HepG2 (cell line): ENCODE data around the gene CTNNBIP1.

ENCODE experiments used
- AHR ChIP-seq: IDR thresholded peaks from 2 replicates; pipeline ENCODE4 v1.6.1; 2018; ENCODE audit warnings: missing genetic modification reagents, missing compliant biosample characterization
- CEBPB ChIP-seq: IDR thresholded peaks from 2 replicates; pipeline ENCODE4 v1.6.1; 2011; ENCODE audit warnings: low read depth, low read length, improper control_type of control experiment, borderline replicate concordance
- DNMT1 ChIP-seq: sonication (generic); formaldehyde crosslinking; IDR thresholded peaks from 2 replicates; pipeline ENCODE4 v1.5.1; 2020; ENCODE audit warnings: mild to moderate bottlenecking, missing genetic modification reagents
- ELF3 ChIP-seq: IDR thresholded peaks from 2 replicates; pipeline ENCODE4 v1.6.1; 2016; ENCODE audit warnings: missing genetic modification reagents, missing compliant biosample characterization
- ELF4 ChIP-seq: sonication (generic); formaldehyde crosslinking; IDR thresholded peaks from 2 replicates; pipeline ENCODE4 v1.5.0; 2020; ENCODE audit warnings: missing genetic modification reagents, mild to moderate bottlenecking, moderate library complexity, borderline replicate concordance
- EZH2 ChIP-seq: conservative IDR thresholded peaks from 2 replicates; pipeline ENCODE4 v1.6.1; 2012; ENCODE audit warnings: mild to moderate bottlenecking, low read depth, low read length, moderate library complexity
- GMEB1 ChIP-seq: sonication (generic); formaldehyde crosslinking; IDR thresholded peaks from 2 replicates; pipeline ENCODE4 v1.5.1; 2020; ENCODE audit warnings: missing genetic modification reagents, mild to moderate bottlenecking, borderline replicate concordance
- JUND ChIP-seq: sonication (generic); formaldehyde crosslinking; IDR thresholded peaks from 2 replicates; pipeline ENCODE4 v1.8.0; 2022; ENCODE audit warnings: mild to moderate bottlenecking, missing genetic modification reagents
- SMARCE1 ChIP-seq: fragments of 450-650 bp; IDR thresholded peaks from 2 replicates; pipeline ENCODE4 v1.6.1; 2017; ENCODE audit warnings: borderline replicate concordance
- TP53 ChIP-seq: sonication (generic); formaldehyde crosslinking; conservative IDR thresholded peaks from 2 replicates; pipeline ENCODE4 v1.4.0; 2020; ENCODE audit warnings: missing genetic modification reagents
- XBP1 ChIP-seq: sonication (generic); formaldehyde crosslinking; IDR thresholded peaks from 2 replicates; pipeline ENCODE4 v1.5.0; 2020; ENCODE audit warnings: missing genetic modification reagents
- TF ChIP-seq, protein P1 (sequence below): sonication (generic); formaldehyde crosslinking; IDR thresholded peaks from 2 replicates; pipeline ENCODE4 v1.5.0; 2020; ENCODE audit warnings: mild to moderate bottlenecking, missing genetic modification reagents, moderate library complexity

- TF ChIP-seq JUND (CRISPR knock-in tag), result no peak
- TF ChIP-seq DNMT1 (CRISPR knock-in tag), result no peak
- no peak for TF ChIP-seq ELF3 (CRISPR knock-in tag)
- TF ChIP-seq TP53 (CRISPR knock-in tag), result no peak
- TF ChIP-seq, protein P1, sequence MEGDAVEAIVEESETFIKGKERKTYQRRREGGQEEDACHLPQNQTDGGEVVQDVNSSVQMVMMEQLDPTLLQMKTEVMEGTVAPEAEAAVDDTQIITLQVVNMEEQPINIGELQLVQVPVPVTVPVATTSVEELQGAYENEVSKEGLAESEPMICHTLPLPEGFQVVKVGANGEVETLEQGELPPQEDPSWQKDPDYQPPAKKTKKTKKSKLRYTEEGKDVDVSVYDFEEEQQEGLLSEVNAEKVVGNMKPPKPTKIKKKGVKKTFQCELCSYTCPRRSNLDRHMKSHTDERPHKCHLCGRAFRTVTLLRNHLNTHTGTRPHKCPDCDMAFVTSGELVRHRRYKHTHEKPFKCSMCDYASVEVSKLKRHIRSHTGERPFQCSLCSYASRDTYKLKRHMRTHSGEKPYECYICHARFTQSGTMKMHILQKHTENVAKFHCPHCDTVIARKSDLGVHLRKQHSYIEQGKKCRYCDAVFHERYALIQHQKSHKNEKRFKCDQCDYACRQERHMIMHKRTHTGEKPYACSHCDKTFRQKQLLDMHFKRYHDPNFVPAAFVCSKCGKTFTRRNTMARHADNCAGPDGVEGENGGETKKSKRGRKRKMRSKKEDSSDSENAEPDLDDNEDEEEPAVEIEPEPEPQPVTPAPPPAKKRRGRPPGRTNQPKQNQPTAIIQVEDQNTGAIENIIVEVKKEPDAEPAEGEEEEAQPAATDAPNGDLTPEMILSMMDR (CRISPR knock-in tag), result no peak
- TF ChIP-seq ELF4 (CRISPR knock-in tag), result no peak
- no peak for TF ChIP-seq AHR (CRISPR knock-in tag)
- TF ChIP-seq EZH2, result no peak
- TF ChIP-seq CEBPB, result no peak
- no peak for TF ChIP-seq SMARCE1
- TF ChIP-seq XBP1 (CRISPR knock-in tag), result no peak
- no peak for TF ChIP-seq GMEB1
Observed at GRCh38 chr1:9807541-9807940, 102.5 kb downstream of the CTNNBIP1 start.
